HG03159 (cell line): ENCODE results near the gene RYR3.

Experiments used
- ATAC-seq: cut with Tn5 transposase; IDR thresholded peaks from one replicate; pipeline ENCODE4 v1.9.1; 2021; ENCODE audit warnings: mild to moderate bottlenecking, moderate library complexity; ENCODE audit not compliant: unreplicated experiment

Gene RYR3

GRCh38 chr15:33693166-33693800 lies 382.5 kb downstream of the RYR3 start:
- ATAC-seq: no peak

GRCh38 chr15:33698126-33698525 lies 387.4 kb downstream of the RYR3 start:
- ATAC-seq: no peak

- ATAC-seq: no peak
These were observed 388.4 kb downstream of the RYR3 start for GRCh38 chr15:33699145-33699544.

- no peak for ATAC-seq
These were observed 389.1 kb downstream of the RYR3 start for GRCh38 chr15:33699691-33700447.

GRCh38 chr15:33700695-33701303 lies 390.0 kb downstream of the RYR3 start:
- ATAC-seq: peak; percentile 78

- ATAC-seq: no peak
These were observed 390.5 kb downstream of the RYR3 start for GRCh38 chr15:33701304-33701696.

- ATAC-seq: no peak
These were observed 395.4 kb downstream of the RYR3 start for GRCh38 chr15:33706173-33706572.

- ATAC-seq: no peak
These were observed 400.0 kb downstream of the RYR3 start for GRCh38 chr15:33710748-33711147.

- ATAC-seq: no peak
These were observed 405.3 kb downstream of the RYR3 start for GRCh38 chr15:33716025-33716424.

GRCh38 chr15:33720952-33721351 lies 410.2 kb downstream of the RYR3 start:
- ATAC-seq: no peak

- peak; percentile 95 for ATAC-seq
These were observed 411.4 kb downstream of the RYR3 start for GRCh38 chr15:33722005-33722672.

GRCh38 chr15:33722673-33723015 lies 411.9 kb downstream of the RYR3 start:
- ATAC-seq: no peak

GRCh38 chr15:33724321-33725036 lies 413.7 kb downstream of the RYR3 start:
- ATAC-seq: no peak

GRCh38 chr15:33729653-33730052 lies 418.9 kb downstream of the RYR3 start:
- no peak for ATAC-seq

GRCh38 chr15:33730815-33731214 lies 420.0 kb downstream of the RYR3 start:
- ATAC-seq: peak; percentile 82

GRCh38 chr15:33735143-33735542 lies 424.4 kb downstream of the RYR3 start:
- ATAC-seq: no peak

GRCh38 chr15:33735637-33736247 lies 425.0 kb downstream of the RYR3 start:
- ATAC-seq: no peak

GRCh38 chr15:33737687-33738601 lies 427.2 kb downstream of the RYR3 start:
- ATAC-seq: no peak

GRCh38 chr15:33738941-33739664 lies 428.3 kb downstream of the RYR3 start:
- no peak for ATAC-seq
